Measurements from ENCODE around the gene YWHAQ. TPM values are rescaled to one million over a fixed set of nuclear protein-coding genes. Genes with fewer than 3 reads are reported as not detected.

Gene YWHAQ
- total and polyA plus RNA-seq, 2 of the 4 experiments (the other 2 are of a cell fraction): 196 to 255 TPM

GRCh38 chr2:9660781-9661180 is 30.0 kb upstream of the YWHAQ start:
- no peak for ATAC-seq (ENCODE audit: low read depth)
- WGBS, 2 experiments (ENCODE audit: extremely low coverage in 2 of 2, insufficient read length in 1 of 2): no CpG with 5 or more reads among the region's 7 CpGs
- POLR2A ChIA-PET (ENCODE audit: unreplicated experiment): no interaction called here

More at GRCh38 chr2:9660781-9661180, 30.0 kb upstream of the YWHAQ start:
- Histone ChIP-seq H2AK5ac (ENCODE audit: low read depth, low read length) (peak overlapping the region; percentile 69; the same call in 1 of the 2 replicates), H3K18ac (ENCODE audit: low read depth, low read length) (no peak overlapping the region), H2BK5ac (ENCODE audit: low read depth, low read length, poor library complexity, severe bottlenecking) (no peak overlapping the region), H3K79me1 (ENCODE audit: low read depth in 1 of 2, low read length in 2 of 2) (peaks cover 0 to 10% of the 10 kb centered on the region in 2 experiments; a peak in 2 of 4 replicates), H3K4me3 (ENCODE audit: insufficient read depth, low read depth, low read length) (no peak overlapping the region), H2AK9ac (replicated peaks; ENCODE audit: low read depth, low read length, poor library complexity) (no peak overlapping the region), H3K9me1 (ENCODE audit: insufficient read depth, low read length) (peaks cover 23% of the 10 kb centered on the region), H2BK15ac (ENCODE audit: low read depth, low read length) (0 out of 3 replicates have a peak overlapping the region, but pooled peaks have one; percentile 42), H4K91ac (ENCODE audit: insufficient read depth, low read depth, low read length) (no peak overlapping the region), H4K20me1 (ENCODE audit: insufficient read depth, low read length) (no peaks in the 10 kb centered on the region), H2BK20ac (ENCODE audit: low read depth, low read length) (peak overlapping the region; percentile 39), H4K8ac (ENCODE audit: low read depth in 2 of 2, low read length in 2 of 2) (no peak overlapping the region), H2BK120ac (ENCODE audit: low read depth, low read length) (no peak overlapping the region), H3K36me3 (ENCODE audit: control insufficient read depth, insufficient read depth, low read length) (no peaks in the 10 kb centered on the region), H3K27ac (ENCODE audit: insufficient read depth, low read length) (no peak overlapping the region), H3K9ac (ENCODE audit: low read depth, low read length) (no peak overlapping the region), H3K4me2 (ENCODE audit: low read depth, low read length) (no peak overlapping the region), H3K4ac (ENCODE audit: low read depth, low read length) (no peak overlapping the region), H3K23ac (ENCODE audit: low read depth, low read length) (no peak overlapping the region), H3K4me1 (ENCODE audit: control insufficient read depth, insufficient read depth, low read length) (peaks cover 12% of the 10 kb centered on the region), H2AFZ (replicated peaks; ENCODE audit: low read length, poor library complexity) (no peak overlapping the region), H3K56ac (ENCODE audit: extremely low read depth, insufficient read depth, low read length) (no peak overlapping the region), H4K5ac (ENCODE audit: low read depth, low read length) (no peak overlapping the region), H3K14ac (replicated peaks; ENCODE audit: low read depth, low read length) (no peak overlapping the region), H3K27me3 (ENCODE audit: control insufficient read depth, insufficient read depth, low read length) (no peaks in the 10 kb centered on the region), H3K9me3 (ENCODE audit: control insufficient read depth, insufficient read depth, low read length) (no peaks in the 10 kb centered on the region)
- no TSS peak for BruUV-seq (replicated peaks)
- CTCF ChIA-PET: no interaction called here
- no peak for DNase-seq
- in situ Hi-C loops (cut with MboI; ENCODE audit: low sequenced_read_pairs) (no loop called here), intact Hi-C loops (cut with micrococcal nuclease) (no loop called here), dilution Hi-C loops (cut with HindIII; ENCODE audit: low sequenced_read_pairs, unreplicated experiment) (no loop called here)
- TF ChIP-seq RAD21 (IDR thresholded peaks at IDR 0.05; ENCODE audit: low read length) (no peak), FOS (IDR thresholded peaks at IDR 0.05; ENCODE audit: low read depth, low read length) (no peak), MXI1 (IDR thresholded peaks at IDR 0.05; ENCODE audit: borderline replicate concordance, low read depth, low read length) (no peak), CEBPB (IDR thresholded peaks at IDR 0.05; ENCODE audit: low read depth, low read length) (no peak), CHD1 (IDR thresholded peaks at IDR 0.05; ENCODE audit: low read depth, low read length) (no peak), SMC3 (IDR thresholded peaks at IDR 0.05; ENCODE audit: low read depth, low read length) (no peak)
- TF ChIP-seq, protein P1, sequence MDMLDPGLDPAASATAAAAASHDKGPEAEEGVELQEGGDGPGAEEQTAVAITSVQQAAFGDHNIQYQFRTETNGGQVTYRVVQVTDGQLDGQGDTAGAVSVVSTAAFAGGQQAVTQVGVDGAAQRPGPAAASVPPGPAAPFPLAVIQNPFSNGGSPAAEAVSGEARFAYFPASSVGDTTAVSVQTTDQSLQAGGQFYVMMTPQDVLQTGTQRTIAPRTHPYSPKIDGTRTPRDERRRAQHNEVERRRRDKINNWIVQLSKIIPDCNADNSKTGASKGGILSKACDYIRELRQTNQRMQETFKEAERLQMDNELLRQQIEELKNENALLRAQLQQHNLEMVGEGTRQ (IDR thresholded peaks at IDR 0.05; ENCODE audit: low read depth, low read length): no peak
